ENCODE results near the gene LRRIQ3.

Gene LRRIQ3

GRCh38 chr1:74113333-74113732 is 84.6 kb downstream of the LRRIQ3 start:
- no peak for DNase-seq (ENCODE audit: low spot score)

DNA sequence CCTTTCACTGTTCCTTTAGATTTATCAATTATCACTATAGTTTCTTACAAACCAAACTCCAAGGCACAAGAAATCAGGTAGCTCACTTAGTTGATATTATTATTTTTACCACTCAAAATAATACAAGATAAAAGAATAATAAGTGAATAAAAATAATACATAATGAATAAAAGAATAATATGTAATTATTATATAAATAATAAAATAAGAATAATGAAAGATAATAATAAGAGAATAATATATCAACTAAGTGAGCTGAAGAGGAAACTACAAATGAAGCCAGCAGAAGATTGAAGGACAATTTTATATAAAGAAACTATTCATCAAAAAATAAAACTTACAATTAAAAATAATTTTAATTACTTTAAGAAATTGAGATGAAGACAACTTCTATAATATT is 90.6 kb downstream of the LRRIQ3 start:
- DNase-seq (ENCODE audit: low spot score), result no peak

- DNase-seq (ENCODE audit: low spot score), result no peak
Measured at GRCh38 chr1:74091371-74091770, 106.6 kb downstream of the LRRIQ3 start.

DNA sequence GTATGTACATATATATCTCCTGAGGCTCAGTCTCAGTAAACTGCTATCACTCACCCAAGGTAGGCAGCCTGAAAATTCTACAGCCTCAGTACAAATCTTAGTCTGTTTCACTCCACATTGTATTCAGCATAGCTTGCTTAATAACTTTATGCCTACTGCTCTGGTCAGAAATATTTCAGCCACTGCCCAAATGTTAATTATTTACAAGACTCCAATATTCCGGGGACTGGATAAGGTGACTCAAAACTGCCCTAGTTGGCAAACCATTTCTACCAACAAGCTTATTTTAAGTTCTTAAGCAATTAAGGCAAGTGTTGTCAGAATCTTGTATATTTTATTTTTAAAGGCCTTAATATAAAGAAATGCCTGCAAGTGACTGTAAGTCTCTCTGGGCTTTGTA is 114.8 kb downstream of the LRRIQ3 start:
- no peak for DNase-seq (ENCODE audit: low spot score)

- no peak for DNase-seq (ENCODE audit: low spot score)
Measured at GRCh38 chr1:74065081-74065480, 132.9 kb downstream of the LRRIQ3 start.

DNA sequence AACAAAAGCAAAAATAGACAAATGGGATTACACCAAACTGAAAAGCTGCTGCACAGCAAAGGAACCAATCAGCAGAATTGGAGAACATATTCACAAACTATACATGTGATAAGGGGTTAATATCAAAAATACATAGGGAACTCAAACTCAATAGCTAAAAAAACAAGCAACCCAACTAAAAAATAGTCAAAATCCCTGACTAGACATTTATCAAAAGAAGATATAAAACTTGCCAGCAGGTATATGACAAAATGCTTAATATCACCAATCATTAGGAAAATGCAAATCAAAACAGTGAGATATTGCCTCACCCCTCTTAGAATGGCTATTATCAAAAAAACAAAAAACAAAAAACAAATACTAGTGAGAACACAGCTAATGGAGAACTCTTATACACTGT is 140.3 kb downstream of the LRRIQ3 start:
- DNase-seq (ENCODE audit: low spot score), result no peak

DNA sequence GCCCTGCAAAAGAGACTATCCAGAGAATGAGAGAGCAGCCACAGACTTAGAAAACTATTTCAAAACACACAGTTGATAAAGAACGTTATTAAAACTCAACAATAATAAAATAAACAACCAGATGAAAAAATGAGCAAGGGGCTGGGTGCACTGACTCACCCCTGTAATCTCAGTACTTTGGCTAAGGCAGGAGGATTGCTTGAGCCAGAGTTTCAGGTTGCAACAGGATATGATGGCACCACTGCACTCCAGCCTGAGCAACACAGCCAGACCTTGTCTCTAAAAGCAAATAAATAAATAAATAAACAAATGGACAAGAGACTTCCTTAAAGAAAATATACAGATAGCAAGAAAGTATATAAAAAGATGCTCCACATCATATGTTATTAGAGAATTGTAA is 144.6 kb downstream of the LRRIQ3 start:
- DNase-seq (ENCODE audit: low spot score), result no peak

DNA sequence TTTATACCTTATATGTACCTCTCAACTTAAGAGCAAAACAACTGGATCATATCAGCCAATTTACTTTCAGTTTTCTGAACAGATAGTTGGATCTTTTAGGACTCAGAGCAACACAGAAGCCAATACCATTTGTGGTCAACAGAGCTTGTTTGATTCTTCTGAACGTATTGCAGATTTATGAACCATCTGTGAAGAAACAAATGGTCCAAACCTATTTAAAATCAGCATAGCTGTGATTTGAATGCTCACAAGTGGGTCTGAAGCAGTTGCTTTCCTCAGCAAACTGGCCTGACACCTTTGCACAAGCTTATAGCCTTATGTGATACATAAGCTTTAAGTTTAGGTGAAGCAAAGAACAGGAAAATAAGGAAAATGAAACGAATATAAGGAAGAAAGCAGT is 147.6 kb downstream of the LRRIQ3 start:
- DNase-seq (ENCODE audit: low spot score), result no peak

DNA sequence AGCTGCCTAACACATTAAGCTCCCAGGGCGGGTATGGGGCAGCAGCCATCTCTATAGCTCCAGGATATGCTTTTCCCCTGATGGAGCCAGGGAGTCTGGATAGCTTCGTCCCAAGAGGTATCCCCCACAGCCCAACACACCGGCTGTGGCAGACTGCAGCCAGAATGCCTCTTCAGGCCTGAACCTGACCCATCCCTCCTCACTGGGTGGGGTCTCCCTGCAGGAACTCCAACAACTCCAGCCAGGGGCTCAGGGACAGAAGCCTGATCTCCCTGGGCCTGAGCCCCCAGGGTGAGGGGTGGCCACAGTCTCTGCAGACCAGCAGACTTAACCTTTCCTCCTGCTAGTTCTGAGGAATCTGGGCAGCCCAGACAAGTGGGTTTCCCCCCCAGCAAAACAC is 159.9 kb downstream of the LRRIQ3 start:
- no peak for DNase-seq (ENCODE audit: low spot score)

DNA sequence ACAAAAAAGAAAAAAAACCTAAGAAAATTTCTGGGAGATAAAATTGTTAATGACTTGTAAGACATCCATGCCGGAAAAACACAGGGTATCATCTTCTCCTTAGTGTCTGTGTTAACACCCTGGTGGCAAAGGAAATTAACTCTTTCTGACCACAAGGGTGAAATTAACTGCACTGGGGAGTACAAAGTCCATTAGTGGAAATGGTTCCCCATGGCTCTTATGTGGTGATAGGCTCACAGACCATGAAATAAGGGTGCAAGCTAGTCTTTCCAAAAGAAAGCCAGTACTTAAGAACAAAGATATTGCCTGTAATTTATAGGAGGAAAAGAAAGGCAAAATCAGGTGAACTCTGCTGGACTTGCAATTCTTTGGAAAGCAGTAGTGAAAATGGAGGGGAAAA is 185.4 kb downstream of the LRRIQ3 start:
- no peak for DNase-seq (ENCODE audit: low spot score)

DNA sequence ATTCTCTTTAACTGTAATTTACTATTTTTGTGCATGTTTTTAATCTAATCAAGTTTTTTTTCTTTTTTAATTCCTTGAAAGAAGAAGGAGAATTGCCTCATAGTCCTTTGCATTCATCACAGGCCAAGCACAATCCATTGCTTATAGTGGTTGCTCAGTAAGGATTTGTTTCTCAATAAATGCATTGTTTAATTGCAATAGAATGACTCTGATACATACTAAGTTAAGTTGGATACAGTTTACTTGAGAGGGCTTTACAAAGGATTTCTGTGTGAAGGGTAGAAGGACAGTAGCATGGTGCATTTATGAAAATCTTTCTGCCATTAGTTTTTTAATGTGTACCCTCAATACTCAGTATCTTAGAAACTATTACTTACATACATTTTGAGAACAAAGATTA is 186.2 kb downstream of the LRRIQ3 start:
- DNase-seq (ENCODE audit: low spot score), result no peak

DNA sequence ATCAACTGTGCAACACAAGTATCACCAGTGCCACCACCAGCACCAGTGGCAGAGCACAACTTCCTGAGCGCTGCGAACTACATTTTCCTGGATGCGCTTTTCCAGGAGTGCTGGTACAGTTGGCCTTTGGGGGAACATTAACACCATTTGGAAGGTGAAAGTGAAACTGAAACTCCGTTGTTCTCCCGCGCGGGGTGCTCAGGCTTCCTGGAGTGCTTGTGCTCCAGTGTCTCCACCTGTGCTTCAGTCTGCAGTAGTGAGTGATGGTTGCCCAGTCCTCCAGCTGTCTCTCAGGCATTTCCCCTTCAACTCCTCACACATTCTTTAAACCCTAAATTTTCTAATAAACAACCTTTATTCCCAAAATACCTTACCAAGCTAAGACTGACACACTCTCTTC is 187.8 kb downstream of the LRRIQ3 start:
- no peak for DNase-seq (ENCODE audit: low spot score)

GRCh38 chr1:74005533-74005932 is 192.4 kb downstream of the LRRIQ3 start:
- no peak for DNase-seq (ENCODE audit: low spot score)

- no peak for DNase-seq (ENCODE audit: low spot score)
Measured at GRCh38 chr1:74003806-74004205, 194.2 kb downstream of the LRRIQ3 start.

- no peak for DNase-seq (ENCODE audit: low spot score)
Measured at GRCh38 chr1:73998348-73998959, 199.5 kb downstream of the LRRIQ3 start.

- DNase-seq (ENCODE audit: low spot score), result no peak
Measured at GRCh38 chr1:73980324-73981040, 217.5 kb downstream of the LRRIQ3 start.

DNA sequence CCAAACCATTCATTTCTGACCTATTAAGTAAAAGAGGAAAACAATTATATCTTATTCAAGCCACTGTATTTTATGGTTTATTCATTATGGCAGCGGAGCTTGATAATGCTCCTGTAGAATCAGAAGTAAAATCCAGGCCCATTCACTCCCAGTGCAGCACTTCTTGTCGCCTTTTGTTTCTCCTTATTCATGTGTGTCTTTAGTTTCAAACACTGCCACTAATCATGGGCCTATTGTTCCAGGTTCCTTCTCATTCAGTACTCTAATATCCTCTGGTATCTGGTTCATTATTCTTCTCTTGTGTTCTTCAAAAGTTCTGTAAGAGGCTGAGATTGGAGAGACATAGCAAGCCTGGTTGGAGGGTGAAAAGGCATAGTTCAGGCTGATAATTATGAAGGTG is 218.3 kb downstream of the LRRIQ3 start:
- DNase-seq (ENCODE audit: low spot score), result no peak

DNA sequence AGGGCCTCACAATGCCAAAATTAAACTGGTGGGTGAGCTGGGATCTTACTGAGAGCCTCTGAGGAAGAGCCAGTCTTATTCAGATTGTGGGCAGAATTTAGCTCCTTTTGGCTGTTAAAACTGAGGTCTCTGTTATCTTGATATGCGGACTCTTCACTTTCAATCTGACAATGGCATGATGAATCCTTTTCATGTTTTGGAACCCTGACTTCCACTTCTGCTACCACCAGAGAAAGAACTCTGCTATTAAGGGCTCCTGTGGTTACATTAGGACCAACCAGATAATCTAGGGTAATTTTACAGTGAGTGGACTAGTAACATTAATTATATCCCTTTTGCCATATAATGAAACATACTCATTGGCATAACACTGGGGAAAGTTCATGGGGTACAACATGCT is 219.0 kb downstream of the LRRIQ3 start:
- no peak for DNase-seq (ENCODE audit: low spot score)
